Loucy (cell line): ENCODE measurements around the gene OR6Y1.

Experiments
- CTCF ChIP-seq: fragments of 200-600 bp; sonication (generic); conservative IDR thresholded peaks from 2 replicates; pipeline ENCODE4 v1.5.1; 2014; ENCODE audit warnings: mild to moderate bottlenecking, antibody characterized with exemption, low read length
- EZH2phosphoT487 ChIP-seq: fragments of 200-600 bp; IDR thresholded peaks from 2 replicates; pipeline ENCODE4 v1.6.1; 2018; ENCODE audit warnings: antibody characterized with exemption, mild to moderate bottlenecking, moderate library complexity, borderline replicate concordance

GRCh38 chr1:158579733-158580132 is 25.5 kb upstream of the OR6Y1 start, which contains the start of gene OR10X1:
- no peak for TF ChIP-seq CTCF
- no peak for TF ChIP-seq EZH2phosphoT487
